Measurements from ENCODE around the gene FBH1.

DNA sequence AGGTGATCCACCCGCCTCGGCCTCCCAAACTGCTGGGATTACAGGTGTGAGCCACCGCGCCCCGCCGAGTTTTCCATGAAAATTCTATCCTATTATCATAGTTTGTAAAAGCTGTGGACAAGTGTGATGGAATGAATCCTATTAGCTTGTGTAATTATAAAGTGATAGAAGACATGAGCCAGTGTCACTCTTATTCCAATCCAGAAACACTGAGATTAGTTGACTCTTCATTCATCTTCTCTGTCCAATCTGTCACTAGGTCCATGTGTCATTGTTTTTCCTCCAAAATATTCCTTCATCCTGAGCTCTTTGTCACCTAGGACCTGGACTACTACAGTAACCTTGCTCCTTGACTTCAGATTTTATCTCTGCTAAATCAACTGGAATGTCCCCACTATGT, 13.5 kb downstream of the FBH1 start:
- TF ChIP-seq CTCF (IDR thresholded peaks at IDR 0.05 in 4 of 5, conservative IDR thresholded peaks at IDR 0.05 in 1 of 5), result no peak
- TF ChIP-seq POLR2A (IDR thresholded peaks at IDR 0.05), result no peak

All from gastrocnemius medialis (tissue), 4 donors.